ENCODE measurements around the gene SERPINB4. TPM values are rescaled to one million over a fixed set of nuclear protein-coding genes. Genes with fewer than 3 reads are reported as not detected.
A peak's percentile ranks its signal among the peaks of the same experiment; 100 is the strongest.
"Not testable (repeated sequence)": the region's sequence is repeated elsewhere in the genome, so short reads cannot be mapped to it uniquely, and the experiment has no call there.

The SERPINB4 gene
- total RNA-seq, 1 experiment from 2014 or later = not detected

DNA sequence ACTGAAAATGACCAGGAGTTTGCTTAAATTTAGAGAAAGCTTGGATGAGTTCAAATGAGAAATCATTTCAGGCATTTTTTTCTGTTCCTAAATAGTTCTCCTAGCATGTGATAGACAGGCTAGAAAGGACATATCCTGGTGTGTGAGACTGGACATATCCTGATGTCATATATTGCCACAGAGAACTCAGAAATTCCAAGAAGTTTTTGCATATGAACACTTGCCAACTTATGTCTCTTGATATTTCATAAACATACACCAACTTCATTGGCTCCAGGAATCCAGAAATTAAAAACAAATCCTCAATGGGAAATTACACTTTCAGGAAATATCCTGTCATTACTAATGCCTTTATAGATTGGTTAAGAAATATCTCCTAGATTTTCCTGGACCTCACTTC lies 2.9 kb upstream of the SERPINB4 start:
- no peaks in the 10 kb centered on the region for H3K36me3 Mint-ChIP-seq (ENCODE audit: insufficient read depth, unreplicated experiment)
- TF ChIP-seq CTCF (IDR thresholded peaks at IDR 0.05; ENCODE audit: unreplicated experiment) = no peak
- intact Hi-C loops (cut with micrococcal nuclease) = no loop called here
- POLR2A ChIA-PET = no interaction called here
- H3K9me3 Mint-ChIP-seq (ENCODE audit: unreplicated experiment) = no peaks in the 10 kb centered on the region
- H3K27ac Mint-ChIP-seq (ENCODE audit: low read depth, unreplicated experiment) = no peak overlapping the region
- peaks cover 11% of the 10 kb centered on the region for H3K4me1 Mint-ChIP-seq (ENCODE audit: insufficient read depth, unreplicated experiment)
- DNase-seq (ENCODE audit: unreplicated experiment) = peak; percentile 39
- BruUV-seq (replicated peaks) = no TSS peak
- H3K4me3 Mint-ChIP-seq (ENCODE audit: unreplicated experiment) = no peak overlapping the region
- CTCF ChIA-PET = interaction anchor here (0.7 to 1.2 kb wide), 3 partner anchors 31 to 136 kb away, joined by 3 to 5 read pairs (median 3); no protein-coding TSS in a partner anchor
- H3K27me3 Mint-ChIP-seq (ENCODE audit: insufficient read depth, unreplicated experiment) = no peaks in the 10 kb centered on the region

DNA sequence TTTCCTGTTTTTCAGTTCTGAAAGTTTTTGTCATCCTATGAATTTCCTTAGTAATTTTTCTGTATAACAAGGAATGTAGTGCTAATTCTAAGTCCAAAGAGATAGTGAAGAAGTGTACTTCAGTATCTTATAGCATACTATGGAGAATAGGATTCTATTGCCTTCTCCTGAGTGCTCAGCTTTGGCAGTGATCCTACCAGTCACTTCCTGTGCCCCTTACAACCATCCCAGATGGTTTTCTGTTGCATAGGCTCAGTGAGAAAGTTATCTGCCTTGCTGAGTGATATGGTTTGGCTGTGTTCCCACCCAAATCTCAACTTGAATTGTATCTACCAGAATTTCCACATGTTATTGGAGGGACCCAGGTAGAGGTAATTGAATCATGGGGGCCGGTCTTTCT lies 638 bp upstream of the SERPINB4 start:
- H3K4me1 Mint-ChIP-seq (ENCODE audit: insufficient read depth, unreplicated experiment) = peaks cover 19% of the 10 kb centered on the region
- intact Hi-C loops (cut with micrococcal nuclease); POLR2A ChIA-PET; CTCF ChIA-PET; H3K4me3 Mint-ChIP-seq (ENCODE audit: unreplicated experiment); H3K9me3 Mint-ChIP-seq (ENCODE audit: unreplicated experiment); BruUV-seq (replicated peaks); H3K36me3 Mint-ChIP-seq (ENCODE audit: insufficient read depth, unreplicated experiment); H3K27me3 Mint-ChIP-seq (ENCODE audit: insufficient read depth, unreplicated experiment); DNase-seq (ENCODE audit: unreplicated experiment); H3K27ac Mint-ChIP-seq (ENCODE audit: low read depth, unreplicated experiment): not testable (repeated sequence)

- H3K9me3 Mint-ChIP-seq (ENCODE audit: unreplicated experiment); BruUV-seq (replicated peaks); H3K4me3 Mint-ChIP-seq (ENCODE audit: unreplicated experiment); H3K36me3 Mint-ChIP-seq (ENCODE audit: insufficient read depth, unreplicated experiment); DNase-seq (ENCODE audit: unreplicated experiment); H3K27me3 Mint-ChIP-seq (ENCODE audit: insufficient read depth, unreplicated experiment); intact Hi-C loops (cut with micrococcal nuclease); H3K27ac Mint-ChIP-seq (ENCODE audit: low read depth, unreplicated experiment): not testable (repeated sequence)
- ChIA-PET POLR2A (interaction anchor here (1.8 kb wide), 1 partner anchor 38 kb away, joined by 3 read pairs; no protein-coding TSS in a partner anchor), CTCF (interaction anchor here (0.6 to 1.2 kb wide), 7 partner anchors 43 to 293 kb away, joined by 3 to 4 read pairs (median 3); no protein-coding TSS in a partner anchor)
- H3K4me1 Mint-ChIP-seq (ENCODE audit: insufficient read depth, unreplicated experiment) = peaks cover 11% of the 10 kb centered on the region
These were observed 1.2 kb downstream of the SERPINB4 start for GRCh38 chr18:63642668-63643356.

GRCh38 chr18:63641157-63641680 lies 2.8 kb downstream of the SERPINB4 start:
- DNase-seq (ENCODE audit: unreplicated experiment) = peak; percentile 25
- H3K9me3 Mint-ChIP-seq (ENCODE audit: unreplicated experiment); H3K27ac Mint-ChIP-seq (ENCODE audit: low read depth, unreplicated experiment); BruUV-seq (replicated peaks); H3K36me3 Mint-ChIP-seq (ENCODE audit: insufficient read depth, unreplicated experiment); H3K4me3 Mint-ChIP-seq (ENCODE audit: unreplicated experiment); POLR2A ChIA-PET; CTCF ChIA-PET; H3K4me1 Mint-ChIP-seq (ENCODE audit: insufficient read depth, unreplicated experiment); H3K27me3 Mint-ChIP-seq (ENCODE audit: insufficient read depth, unreplicated experiment); intact Hi-C loops (cut with micrococcal nuclease): not testable (repeated sequence)

DNA sequence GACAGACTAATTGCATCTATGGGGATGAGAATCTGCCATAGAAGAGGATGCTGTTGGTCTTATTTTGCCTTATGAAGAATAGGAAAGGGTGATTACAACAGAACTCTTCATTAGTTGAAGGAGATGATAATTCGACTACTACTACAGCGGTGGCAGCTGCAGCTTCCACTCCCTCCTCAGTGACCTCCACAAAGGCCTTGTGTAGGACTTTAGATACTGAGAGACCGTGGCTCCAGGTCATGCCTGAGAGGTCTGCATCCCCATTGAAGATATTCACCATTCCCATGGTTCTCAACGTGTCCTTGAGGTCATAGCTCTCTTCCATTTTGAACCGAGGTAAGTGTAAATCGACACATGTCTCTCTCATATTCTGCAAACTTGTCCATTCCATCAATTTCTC lies 6.4 kb downstream of the SERPINB4 start:
- no TSS peak for BruUV-seq (replicated peaks)
- no peak for DNase-seq (ENCODE audit: unreplicated experiment)
- Mint-ChIP-seq H3K27ac (ENCODE audit: low read depth, unreplicated experiment) (no peak overlapping the region), H3K4me3 (ENCODE audit: unreplicated experiment) (no peak overlapping the region), H3K36me3 (ENCODE audit: insufficient read depth, unreplicated experiment) (no peaks in the 10 kb centered on the region), H3K4me1 (ENCODE audit: insufficient read depth, unreplicated experiment) (peaks cover 8% of the 10 kb centered on the region), H3K9me3 (ENCODE audit: unreplicated experiment) (no peaks in the 10 kb centered on the region), H3K27me3 (ENCODE audit: insufficient read depth, unreplicated experiment) (no peaks in the 10 kb centered on the region)
- no peak for TF ChIP-seq CTCF (IDR thresholded peaks at IDR 0.05; ENCODE audit: unreplicated experiment)
- intact Hi-C loops (cut with micrococcal nuclease) = no loop called here
- ChIA-PET POLR2A (no interaction called here), CTCF (no interaction called here)
